HG03159 (cell line): Measurements from ENCODE around the gene GNL3.

Experiments
- ATAC-seq: cut with Tn5 transposase; IDR thresholded peaks from one replicate; pipeline ENCODE4 v1.9.1; 2021; ENCODE audit warnings: mild to moderate bottlenecking, moderate library complexity; ENCODE audit not compliant: unreplicated experiment

The GNL3 gene

DNA sequence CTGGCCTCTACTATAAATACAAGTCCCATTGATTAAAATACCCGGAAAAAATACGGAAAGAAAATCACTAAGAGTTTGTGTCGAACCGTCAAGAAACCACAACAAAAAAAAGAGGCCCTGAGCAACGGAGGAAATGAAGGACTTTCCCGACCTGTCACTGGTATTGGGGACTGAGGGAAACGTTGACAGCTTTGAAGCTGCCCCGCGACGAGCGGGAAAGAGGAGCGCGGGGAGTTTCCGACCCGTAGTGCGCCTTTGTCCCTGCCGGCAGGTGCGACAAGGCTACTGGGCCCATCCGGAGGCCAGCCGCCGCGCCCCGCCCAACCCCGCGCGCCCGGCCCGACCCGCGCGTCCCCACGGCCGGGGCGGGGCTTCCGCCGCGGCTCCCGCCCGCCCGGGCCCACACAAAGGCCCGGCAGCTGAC, 535 bp upstream of the GNL3 start:
- ATAC-seq, result peak; percentile 82

DNA sequence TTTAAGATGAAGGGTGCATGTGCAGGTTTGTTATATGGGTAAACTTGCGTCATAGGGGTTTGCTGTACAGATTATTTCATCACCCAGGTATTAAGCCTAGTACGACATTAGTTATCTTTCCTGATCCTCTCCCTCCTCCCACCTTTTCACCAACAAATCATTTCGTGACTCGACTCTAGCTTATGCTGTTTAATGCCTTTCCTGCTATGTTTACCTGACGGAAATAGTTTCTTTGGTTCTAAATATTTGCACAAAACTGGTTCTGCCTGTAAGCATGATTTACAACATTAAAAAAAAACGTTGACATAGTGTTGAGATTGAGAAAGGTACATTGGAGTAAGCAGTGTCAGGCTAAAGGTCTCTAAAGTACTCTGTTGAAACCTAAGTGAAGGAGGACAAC, 2.4 kb downstream of the GNL3 start:
- ATAC-seq, result no peak

DNA sequence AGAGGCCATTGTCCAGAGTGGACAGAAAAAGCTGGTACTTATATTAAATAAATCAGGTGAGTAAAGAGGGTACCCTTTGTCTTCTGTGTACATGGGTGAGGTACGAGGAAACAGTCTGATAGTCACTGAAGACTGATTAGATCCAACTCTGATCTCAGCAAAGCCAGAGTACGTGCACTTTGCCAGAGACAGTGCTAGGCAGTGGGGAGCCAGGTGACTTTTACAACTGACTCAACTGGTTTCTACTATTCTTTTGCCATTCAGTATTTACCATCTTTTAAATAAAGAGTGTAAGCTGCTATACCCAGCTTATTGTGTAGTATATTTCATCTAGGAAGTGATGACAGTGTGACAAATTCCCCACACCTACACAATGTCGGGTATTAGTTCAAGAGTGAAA, 3.3 kb downstream of the GNL3 start:
- no peak for ATAC-seq

DNA sequence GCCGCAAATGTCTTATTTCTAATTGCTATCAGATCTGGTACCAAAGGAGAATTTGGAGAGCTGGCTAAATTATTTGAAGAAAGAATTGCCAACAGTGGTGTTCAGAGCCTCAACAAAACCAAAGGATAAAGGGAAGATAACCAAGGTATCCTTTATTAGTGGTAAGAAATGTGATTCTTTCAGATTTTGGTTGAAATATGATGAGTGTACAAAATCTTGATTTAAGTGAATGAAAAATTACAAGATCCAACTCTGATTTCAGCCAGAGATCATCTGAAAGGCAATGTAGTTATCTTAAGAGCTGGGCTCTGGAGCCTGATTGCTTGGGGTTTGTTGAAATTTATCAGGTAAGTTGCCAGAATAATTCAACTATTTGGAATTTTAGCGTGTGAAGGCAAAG, 4.7 kb downstream of the GNL3 start:
- ATAC-seq, result no peak

DNA sequence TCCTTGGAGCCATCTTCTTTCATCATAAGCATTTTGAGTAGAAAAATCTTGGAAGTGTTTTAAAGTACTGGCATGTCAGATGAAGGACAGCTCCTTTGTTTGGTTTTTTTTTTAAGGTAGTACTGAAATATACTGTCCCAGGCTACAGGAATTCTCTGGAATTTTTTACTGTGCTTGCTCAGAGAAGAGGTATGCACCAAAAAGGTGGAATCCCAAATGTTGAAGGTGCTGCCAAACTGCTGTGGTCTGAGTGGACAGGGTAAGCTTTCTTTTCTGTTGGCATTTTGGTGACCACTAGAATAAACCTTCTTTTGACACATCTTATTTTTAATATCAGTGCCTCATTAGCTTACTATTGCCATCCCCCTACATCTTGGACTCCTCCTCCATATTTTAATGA, 7.2 kb downstream of the GNL3 start:
- no peak for ATAC-seq

DNA sequence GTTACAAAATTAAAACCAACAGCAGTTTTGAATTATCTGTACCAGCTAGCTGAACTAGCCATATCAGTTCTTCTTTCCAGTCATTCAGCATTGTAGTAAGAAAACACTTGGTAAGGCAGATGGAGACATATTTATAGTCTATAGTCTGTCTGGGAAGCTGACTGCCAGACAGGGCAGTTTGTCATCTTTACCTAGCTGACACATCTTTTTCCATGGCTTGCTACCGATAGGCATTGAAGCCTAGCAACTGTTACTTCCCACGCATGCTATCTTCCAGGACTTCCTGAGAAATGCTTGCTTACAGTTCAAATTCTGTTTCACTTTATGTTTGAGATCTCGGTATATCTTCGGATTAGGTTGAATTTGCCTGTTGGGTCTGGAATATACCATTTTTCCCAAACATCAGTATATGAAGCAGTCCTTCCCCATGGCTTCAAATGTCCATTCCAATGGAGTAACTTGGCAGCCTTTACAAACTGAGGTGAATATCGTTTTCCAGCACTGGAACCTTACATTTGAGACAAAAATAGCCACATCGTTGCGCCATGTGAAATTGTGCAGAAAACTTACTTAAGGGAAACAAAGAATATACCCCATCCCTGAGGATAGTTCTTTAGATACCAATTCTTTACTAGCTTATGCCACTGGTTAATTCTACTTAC, 8.8 kb downstream of the GNL3 start:
- ATAC-seq, result no peak

DNA sequence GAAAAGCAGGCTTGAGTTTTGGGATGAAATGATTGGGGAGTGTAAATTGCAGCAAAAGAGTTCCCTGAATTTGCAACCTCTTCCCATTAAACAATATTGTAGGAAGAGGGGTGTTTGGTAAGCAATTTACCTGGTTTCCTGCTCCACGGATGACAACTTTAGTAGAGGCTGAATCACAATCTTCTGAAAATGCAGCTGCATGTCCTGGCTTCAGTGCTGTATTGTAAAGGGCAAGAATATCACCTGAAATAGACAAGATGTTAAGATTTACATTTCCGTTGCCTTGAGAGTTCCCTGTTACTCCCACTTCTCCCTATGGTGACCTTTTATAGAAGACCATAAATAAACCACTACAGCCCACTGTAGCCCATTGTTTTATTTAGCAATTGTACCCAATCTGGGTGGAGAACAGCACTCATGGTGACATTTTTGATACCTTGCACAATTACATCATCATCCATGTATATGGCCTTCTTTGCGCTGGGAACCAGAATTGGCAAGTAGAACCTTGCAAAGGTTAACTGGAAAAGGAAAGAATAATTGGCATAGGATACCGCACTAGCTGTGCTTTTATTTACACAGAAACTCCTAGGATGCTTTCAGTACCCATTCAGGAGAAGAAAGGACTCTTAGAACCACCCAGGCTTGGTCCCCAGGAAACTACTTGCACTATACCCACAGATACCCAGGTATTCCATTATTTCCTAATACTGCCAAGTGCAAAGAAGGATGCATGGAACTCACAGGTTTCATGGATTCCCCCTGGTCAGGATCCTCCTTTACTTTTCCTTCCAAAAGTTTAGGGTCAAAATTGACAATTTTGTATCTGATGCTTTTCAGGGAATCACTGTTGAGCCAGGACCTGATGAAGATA, 10.2 kb downstream of the GNL3 start:
- ATAC-seq, result no peak

DNA sequence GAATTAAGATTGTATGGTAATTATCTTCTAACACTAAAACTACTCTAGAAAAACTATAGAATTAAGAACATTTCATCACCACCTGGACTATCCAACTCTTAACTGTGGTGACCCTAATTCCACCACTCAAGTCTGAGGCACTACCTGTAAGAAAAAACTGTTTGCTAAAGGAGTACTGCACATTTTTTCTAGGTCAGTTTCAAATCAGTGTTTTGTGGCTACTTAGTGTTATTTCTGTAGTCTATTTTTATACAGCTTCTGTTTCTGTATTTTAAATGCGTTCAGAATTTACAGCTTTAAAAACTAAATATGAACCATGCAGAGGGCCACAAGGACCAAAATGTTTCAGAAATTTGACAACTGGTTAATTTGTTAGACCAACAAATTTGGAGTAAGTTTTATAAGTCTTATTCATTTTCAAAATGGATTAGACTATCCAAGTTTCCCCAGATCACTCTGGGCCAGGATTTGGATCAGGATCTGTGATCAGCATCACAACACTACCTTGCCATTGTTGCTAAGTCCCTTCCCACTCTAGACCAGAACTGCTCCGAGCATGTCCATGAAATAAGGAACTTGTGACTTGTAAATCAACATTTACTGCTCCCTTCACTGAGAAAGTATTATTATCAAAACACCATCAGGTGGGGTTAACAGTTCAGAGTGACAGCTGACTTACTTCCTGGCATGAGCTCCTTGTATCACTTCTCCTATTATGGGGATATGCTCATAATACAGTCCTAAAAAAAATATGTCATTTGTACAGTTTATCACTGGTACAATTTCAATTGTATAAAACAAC, 11.2 kb downstream of the GNL3 start:
- no peak for ATAC-seq

DNA sequence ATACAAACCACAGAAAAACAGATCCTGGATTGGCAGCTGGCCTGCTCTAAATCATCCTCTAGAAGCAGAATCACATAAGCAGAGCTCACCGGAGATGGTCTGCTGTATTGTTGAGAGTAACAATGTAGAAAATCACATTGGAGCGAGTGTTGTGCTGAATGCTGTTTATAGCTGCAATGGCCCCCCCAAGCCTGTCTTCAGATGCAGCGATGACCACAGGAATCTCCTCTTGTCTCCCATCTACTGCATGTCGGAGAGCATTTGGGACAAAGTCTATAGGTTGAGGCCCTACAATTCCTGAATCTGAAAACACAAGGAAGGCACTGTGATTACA, 11.8 kb downstream of the GNL3 start:
- no peak for ATAC-seq

DNA sequence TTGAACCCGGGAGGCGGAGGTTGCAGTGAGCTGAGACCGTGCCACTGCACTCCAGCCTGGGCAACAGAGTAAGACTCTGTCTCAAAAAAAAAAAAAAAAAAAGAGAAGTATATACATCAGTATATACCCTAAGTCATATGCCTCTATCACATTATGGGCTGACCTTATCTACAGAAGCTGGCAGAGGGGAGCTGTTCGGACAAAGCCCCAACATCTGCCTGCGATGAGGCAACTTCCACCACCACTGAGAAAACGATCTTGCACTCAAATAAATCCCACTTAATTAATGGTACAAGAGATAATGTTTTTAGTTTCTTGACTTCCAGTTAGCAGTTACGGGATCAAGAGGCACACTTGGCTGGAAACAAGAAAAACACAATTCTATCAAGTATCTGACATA, 17.5 kb downstream of the GNL3 start:
- no peak for ATAC-seq

DNA sequence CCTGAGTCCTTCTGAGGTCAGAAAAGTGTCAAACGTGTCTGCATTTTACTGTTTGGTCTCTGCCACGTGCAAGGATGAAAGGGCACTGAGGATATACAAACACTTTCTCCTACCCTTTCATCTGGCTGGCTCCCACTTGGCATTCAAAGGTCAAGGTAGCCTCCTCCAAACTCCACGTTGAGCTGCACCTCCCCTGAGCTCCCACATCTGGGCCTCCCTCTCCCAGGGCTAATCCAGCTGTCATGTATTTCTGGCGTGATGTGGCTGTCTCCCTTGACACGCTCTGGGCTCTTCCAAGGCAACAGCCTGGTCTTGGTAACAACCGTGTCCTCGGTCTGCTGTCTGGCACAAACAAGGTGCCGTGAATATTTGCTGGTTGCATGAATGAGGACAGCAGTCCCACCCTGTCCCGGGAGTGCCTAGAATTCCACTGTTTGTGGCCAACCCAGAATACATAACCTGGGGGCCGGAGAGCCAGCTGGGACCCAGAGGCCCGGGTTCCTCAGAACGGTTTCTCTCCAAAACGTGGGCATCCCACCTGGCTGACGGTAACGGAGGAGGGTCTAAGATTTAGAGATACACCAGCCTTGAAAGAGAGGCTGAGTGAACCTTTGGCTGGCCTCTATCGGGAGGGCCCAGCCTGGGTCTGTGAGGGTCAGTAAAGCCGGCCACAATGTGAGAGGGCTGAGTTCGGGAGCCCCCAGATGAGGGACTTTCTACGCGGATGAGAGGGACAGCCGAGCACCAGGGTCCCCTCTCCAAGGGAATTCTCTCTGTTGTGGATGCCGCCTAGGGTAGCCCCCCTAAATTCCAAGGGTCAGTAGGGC, 19.0 kb downstream of the GNL3 start:
- ATAC-seq, result peak; percentile 5

DNA sequence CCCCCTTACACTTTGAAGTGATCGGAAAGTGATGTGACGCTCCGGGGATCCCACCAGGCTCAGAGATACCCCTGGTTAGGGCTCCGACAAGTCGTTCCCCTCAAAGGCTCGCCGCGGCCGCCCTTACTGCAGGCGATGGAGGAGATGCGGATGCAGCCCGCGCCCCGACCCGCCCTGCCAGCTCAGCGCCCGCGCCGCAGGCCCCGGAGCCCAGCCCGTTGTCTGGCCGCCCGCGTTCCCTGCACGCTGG, 19.5 kb downstream of the GNL3 start:
- ATAC-seq, result no peak

DNA sequence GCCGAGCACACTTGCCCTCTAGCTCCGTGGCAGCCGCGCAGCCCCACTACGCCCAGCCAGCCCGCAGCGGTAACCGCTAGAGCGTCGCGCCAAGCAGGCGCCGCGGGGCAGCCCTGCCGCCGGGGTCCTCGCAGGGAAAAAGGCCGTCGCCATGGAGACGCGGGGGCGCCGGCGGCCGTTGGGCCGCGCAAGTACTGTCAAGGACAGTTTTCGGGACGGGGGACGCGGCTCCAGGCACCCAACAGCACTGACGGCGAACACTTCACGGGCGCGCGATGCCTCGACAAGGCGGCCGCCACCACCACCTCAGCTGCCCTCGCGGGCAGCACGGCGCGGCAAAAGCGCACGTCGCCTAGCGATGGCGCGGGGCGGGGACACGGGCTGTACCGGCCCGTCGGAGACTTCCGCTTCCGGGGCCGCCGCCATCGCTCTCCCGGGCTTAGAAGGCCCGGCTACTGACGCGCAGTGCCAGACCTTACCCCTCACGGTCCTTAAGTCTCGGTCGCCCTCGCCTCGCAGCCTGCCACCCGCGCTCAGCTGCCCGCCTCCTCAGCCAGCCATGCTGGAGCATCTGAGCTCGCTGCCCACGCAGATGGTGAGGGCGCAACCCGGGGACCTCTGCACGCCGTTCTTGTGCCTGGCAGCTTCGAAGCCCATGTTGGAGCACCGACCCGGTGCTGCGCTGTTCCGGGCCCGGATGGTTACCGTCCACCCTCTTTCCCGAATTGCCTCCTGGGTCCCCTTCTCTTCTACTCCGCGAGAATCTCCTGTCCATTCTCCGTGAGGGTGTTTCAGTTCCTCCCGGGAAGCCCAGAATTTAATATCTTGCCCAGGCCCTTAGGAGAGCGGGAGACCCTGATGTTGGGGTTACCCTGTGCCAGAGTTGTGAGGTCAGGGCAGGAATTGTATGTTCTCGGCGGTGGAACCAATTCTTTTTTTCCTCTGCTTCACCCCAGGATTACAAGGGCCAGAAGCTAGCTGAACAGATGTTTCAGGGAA, 20.2 kb downstream of the GNL3 start, which contains the start of the genes GLT8D1 and SPCS1:
Gene GLT8D1 (minus strand): TSS at position 104 of the 999 bp plus-strand sequence. CDS start 5,331 bp downstream, outside the sequence.
Gene SPCS1 (plus strand): TSS at position 419 of the 999 bp plus-strand sequence. CDS start 141 bp downstream, at position 560.
- peak; percentile 75 for ATAC-seq

DNA sequence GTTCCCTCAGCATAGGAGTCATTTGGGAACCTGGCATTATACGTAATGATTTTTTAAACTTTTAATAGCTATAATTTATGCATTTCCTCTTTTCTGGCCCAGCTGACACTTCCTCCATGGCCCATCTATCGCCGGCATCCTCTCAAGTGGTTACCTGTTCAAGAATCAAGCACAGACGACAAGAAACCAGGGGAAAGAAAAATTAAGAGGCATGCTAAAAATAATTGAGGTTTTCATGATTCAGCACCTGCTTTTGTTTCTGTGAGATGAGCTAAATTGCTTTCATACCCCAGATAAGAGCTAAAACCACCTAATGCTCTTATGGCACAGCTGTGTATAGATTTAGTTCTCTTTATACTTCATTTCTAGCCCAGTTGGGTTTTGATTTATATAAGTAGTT, 21.8 kb downstream of the GNL3 start:
- ATAC-seq, result no peak

DNA sequence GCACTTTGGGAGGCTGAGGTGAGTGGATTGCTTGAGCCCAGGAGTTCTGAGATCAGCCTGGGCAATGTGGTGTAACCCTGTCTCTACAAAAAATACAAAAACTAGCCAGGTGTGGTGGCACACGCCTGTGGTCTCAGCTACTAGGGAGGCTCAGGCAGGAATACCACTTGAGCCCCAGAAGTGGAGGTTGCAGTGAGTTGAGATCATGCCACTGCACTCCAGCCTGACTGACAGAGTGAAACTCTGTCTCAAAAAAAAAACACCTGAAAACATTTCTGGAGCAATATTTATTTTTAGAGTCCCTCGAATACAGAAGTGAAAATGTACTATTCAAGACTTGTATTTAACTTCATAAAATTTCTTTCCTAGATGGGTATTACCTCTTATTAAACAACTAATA, 24.7 kb downstream of the GNL3 start:
- ATAC-seq, result no peak

DNA sequence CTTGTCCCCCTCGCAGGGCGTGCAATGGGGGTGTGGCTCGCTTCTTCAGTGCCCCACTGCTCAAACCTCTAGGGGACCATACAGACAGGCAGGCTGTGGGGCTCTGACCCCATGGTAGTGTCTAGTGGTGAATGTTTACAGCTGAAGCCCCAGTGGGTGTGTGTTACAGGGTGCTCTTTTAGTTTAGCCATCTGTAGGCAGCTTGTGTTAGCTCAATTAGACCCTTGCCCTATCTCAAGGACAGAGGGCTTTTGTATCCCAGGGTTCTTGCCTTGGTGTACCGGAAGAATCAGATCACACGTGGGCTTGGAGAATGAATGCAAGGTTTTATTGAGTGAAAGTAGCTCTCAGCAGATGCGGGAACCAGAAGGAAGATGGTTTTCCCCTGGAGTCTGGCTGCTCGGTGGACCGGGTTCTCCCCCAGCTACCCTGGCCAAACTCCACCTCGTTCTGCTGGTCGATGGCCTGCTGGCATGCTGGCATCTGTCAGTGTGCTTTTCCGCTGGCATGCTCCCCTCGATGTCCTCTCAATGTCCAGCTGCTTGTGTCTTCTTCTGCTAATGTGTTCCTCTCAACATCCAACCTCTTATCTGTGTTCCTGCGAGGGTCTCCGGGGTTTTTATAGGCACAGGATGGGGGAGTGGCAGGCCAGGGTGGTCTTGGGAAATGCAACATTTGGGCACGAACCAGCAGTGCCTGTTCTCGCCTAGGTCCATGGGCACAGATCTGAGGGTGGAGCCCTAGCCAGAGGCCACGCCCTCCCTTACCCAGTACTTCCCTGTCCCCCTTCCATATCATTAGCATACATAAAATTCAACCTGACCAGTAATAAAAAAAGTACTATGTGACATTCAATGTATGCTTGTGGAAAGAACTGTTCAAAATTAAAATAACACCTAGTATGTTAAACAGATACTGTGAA, 26.7 kb downstream of the GNL3 start:
- no peak for ATAC-seq

DNA sequence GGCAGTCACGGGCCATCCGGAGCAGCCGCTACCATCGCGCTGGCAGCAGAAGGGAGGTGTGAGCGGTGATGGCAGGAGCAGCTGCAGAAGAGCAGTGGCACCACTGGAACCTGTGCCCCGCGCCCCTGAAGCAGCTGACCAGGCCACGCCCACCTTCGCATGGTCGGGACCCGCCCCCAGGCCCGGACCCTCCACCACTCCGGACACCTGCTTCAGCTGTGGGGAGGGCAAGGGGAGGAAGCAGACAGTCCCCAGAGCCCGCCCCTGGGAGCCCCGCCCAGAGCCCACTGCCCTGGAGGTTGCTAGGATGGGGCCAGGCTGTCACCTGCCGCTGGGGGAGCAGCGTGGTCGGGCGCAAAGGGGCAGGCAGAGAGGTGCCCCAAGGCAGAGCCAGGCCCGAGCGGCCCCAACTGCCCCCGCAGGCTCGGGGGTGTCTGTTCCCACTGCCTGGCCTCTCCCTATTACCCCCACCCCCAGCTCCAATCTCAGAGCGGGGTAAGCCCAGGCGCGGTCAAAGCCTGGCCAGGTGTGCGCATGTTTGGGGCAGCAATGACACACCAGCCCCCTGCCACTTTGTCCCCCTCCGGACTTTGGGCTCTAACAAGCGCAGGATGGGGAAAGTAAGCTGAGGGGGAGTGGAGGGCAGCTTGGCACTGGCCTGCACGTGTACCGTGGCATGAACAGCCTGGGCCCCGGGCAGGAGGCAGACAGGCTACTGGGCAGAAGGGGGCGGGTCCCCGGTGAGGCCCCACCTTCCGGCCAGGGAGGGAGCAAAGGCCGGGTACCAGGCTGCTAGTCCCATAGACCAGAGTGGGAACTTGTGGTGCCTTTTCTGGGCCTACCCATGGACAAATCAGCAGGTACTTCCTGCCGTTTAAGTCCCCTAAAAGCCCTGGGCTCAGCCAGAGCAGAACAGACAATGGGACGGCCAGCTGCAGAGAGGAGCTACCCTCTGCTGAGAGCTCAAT, 28.8 kb downstream of the GNL3 start:
- ATAC-seq, result no peak
